HCT116 (cell line): ENCODE data around the gene KIRREL3. TPM values are rescaled to one million over a fixed set of nuclear protein-coding genes. Genes with fewer than 3 reads are reported as not detected.

Experiments
- ATAC-seq: fragments of 200-7000 bp; cut with Tn5 transposase; 2 replicates; pipeline ENCODE4 v1.9.1; 2020; ENCODE audit warnings: mild to moderate bottlenecking, moderate library complexity
- BruUV-seq: library from RNA; stranded (reverse); fragments of 400-500 nt; replicated peaks from 2 replicates; lab custom pipeline; 2021; lab: Mats Ljungman, UMichigan
- CTCF ChIA-PET: fragments of 300-600 bp; sonication (Branson Sonifier 250); formaldehyde crosslinking; loops from one replicate; lab custom pipeline; 2021; ENCODE audit warnings: antibody characterized with exemption; lab: Charles Lee
- POLR2A ChIA-PET: fragments of 300-600, 350-600 bp; sonication (Branson Sonifier 250); formaldehyde crosslinking; loops from one replicate; lab custom pipeline; 2021; ENCODE audit warnings: antibody characterized with exemption; lab: Charles Lee
- RAD21 ChIA-PET, 2 experiments: fragments of 300-600 bp; sonication (Branson Sonifier 250); formaldehyde crosslinking; loops; one replicate each; lab custom pipeline; 2023; ENCODE audit warnings: low total read pairs in 2 of 2; ENCODE audit not compliant: uncharacterized antibody in 2 of 2, unreplicated experiment in 2 of 2, low non-redundant PET in 1 of 2; lab: Charles Lee
- DNase-seq: peaks from one replicate; pipeline ENCODE4 v3.0.0-alpha.2; 2010; ENCODE audit warnings: low read depth, low spot score
- H2AFZ ChIP-seq: fragments of 200-600 bp; shearing (Covaris generic), sonication (generic); 2 replicates; pipeline ENCODE4 v1.6.1; 2017; ENCODE audit warnings: low read depth, mixed run types, mixed read lengths, antibody characterized with exemption, low read length; ENCODE audit not compliant: poor library complexity, severe bottlenecking
- H3K27ac ChIP-seq: 2 replicates; pipeline ENCODE4 v1.5.1; 2012; ENCODE audit warnings: low read depth, low read length
- H3K27me3 ChIP-seq: fragments of 200-600 bp; sonication (generic); 2 replicates; pipeline ENCODE4 v1.6.1; 2016; ENCODE audit warnings: mixed run types, low read length, mixed read lengths; ENCODE audit not compliant: insufficient read depth
- H3K36me3 ChIP-seq, 2 experiments: fragments of 200-500 bp in 1 of 2; fragments of 200-600 bp in 1 of 2; sonication (Bioruptor generic) in 1 of 2; sonication (generic) in 1 of 2; 2 replicates each; pipeline versions ENCODE4 v1.5.1 to v1.6.1; 2014 to 2016; ENCODE audit warnings: low read length in 2 of 2, inconsistent platforms in 1 of 2, mixed read lengths in 1 of 2, mixed run types in 1 of 2; ENCODE audit not compliant: insufficient read depth in 2 of 2, control insufficient read depth in 1 of 2
- H3K4me1 ChIP-seq, 2 experiments: fragments of 200-600 bp in 1 of 2; sonication (generic) in 1 of 2; 2 replicates each; pipeline versions ENCODE4 v1.5.1 to v1.6.1; 2012 to 2017; ENCODE audit warnings: low read length in 2 of 2, inconsistent platforms in 1 of 2, mild to moderate bottlenecking in 1 of 2, mixed read lengths in 1 of 2, mixed run types in 1 of 2, moderate library complexity in 1 of 2; ENCODE audit not compliant: insufficient read depth in 2 of 2, control insufficient read depth in 1 of 2
- H3K4me2 ChIP-seq: fragments of 200-600 bp; sonication (generic); 2 replicates; pipeline ENCODE4 v1.6.1; 2017; ENCODE audit warnings: mixed run types, low read length, mixed read lengths
- H3K4me3 ChIP-seq, 2 experiments: fragments of 200-600 bp in 1 of 2; sonication (generic) in 1 of 2; replicated peaks in 1 of 2; 2 replicates each; pipeline ENCODE4 v1.5.1; 2011 to 2016; ENCODE audit warnings: low read length in 2 of 2, control low read depth in 1 of 2, low read depth in 1 of 2, mild to moderate bottlenecking in 1 of 2, mixed read lengths in 1 of 2, mixed run types in 1 of 2
- H3K79me2 ChIP-seq: fragments of 200-600 bp; sonication (generic); 2 replicates; pipeline ENCODE4 v1.6.1; 2017; ENCODE audit warnings: mild to moderate bottlenecking, mixed run types, low read length, moderate library complexity, mixed read lengths; ENCODE audit not compliant: insufficient read depth
- H3K9ac ChIP-seq: fragments of 200-600 bp; sonication (generic); 2 replicates; pipeline ENCODE4 v1.6.1; 2016; ENCODE audit warnings: low read length, mixed read lengths
- H3K9me2 ChIP-seq: fragments of 200-600 bp; sonication (generic), shearing (Covaris generic); 2 replicates; pipeline ENCODE4 v1.6.1; 2017; ENCODE audit warnings: mixed run types, mild to moderate bottlenecking, moderate library complexity; ENCODE audit not compliant: insufficient read depth
- H3K9me3 ChIP-seq, 2 experiments: fragments of 200-500 bp in 1 of 2; fragments of 200-600 bp in 1 of 2; sonication (Bioruptor generic) in 1 of 2; sonication (generic) in 1 of 2; 2 replicates each; pipeline ENCODE4 v1.6.1; 2014 to 2017; ENCODE audit warnings: low read length in 2 of 2, mixed read lengths in 2 of 2, inconsistent platforms in 1 of 2, low read depth in 1 of 2, mild to moderate bottlenecking in 1 of 2, mixed run types in 1 of 2, moderate library complexity in 1 of 2; ENCODE audit not compliant: control insufficient read depth in 1 of 2, insufficient read depth in 1 of 2
- H4K20me1 ChIP-seq: fragments of 200-600 bp; sonication (generic), shearing (Covaris generic); 2 replicates; pipeline ENCODE4 v1.6.1; 2017; ENCODE audit warnings: mixed run types, mild to moderate bottlenecking, moderate library complexity; ENCODE audit not compliant: insufficient read depth
- CBX3 ChIP-seq: IDR thresholded peaks from 2 replicates; pipeline ENCODE4 v1.6.1; 2012; ENCODE audit warnings: low read depth
- CEBPB ChIP-seq: IDR thresholded peaks from 2 replicates; pipeline ENCODE4 v1.6.1; 2012; ENCODE audit warnings: low read depth
- CTCF ChIP-seq, 3 experiments: fragments of 200-600 bp in 1 of 3; sonication (generic) in 1 of 3; IDR thresholded peaks in 2 of 3; conservative IDR thresholded peaks in 1 of 3; 2 replicates each; pipeline ENCODE4 v1.5.1; 2012 to 2017; ENCODE audit warnings: low read depth in 2 of 3, low read length in 2 of 3, antibody characterized with exemption in 1 of 3, borderline replicate concordance in 1 of 3, control low read depth in 1 of 3, mild to moderate bottlenecking in 1 of 3, mixed read lengths in 1 of 3, mixed run types in 1 of 3, moderate library complexity in 1 of 3; ENCODE audit not compliant: insufficient read depth in 1 of 3
- EZH2 ChIP-seq: fragments of 200-600 bp; sonication (generic); IDR thresholded peaks from 2 replicates; pipeline ENCODE4 v1.6.1; 2017; ENCODE audit warnings: antibody characterized with exemption, mixed run types
- RAD21 ChIP-seq: IDR thresholded peaks from 2 replicates; pipeline ENCODE4 v1.6.1; 2012; ENCODE audit warnings: low read depth, mild to moderate bottlenecking
- SP1 ChIP-seq: IDR thresholded peaks from 2 replicates; pipeline ENCODE4 v1.6.1; 2012; ENCODE audit warnings: low read depth
- SRF ChIP-seq: IDR thresholded peaks from 2 replicates; pipeline ENCODE4 v1.6.1; 2012; ENCODE audit warnings: low read depth
- ZFX ChIP-seq: fragments of 450-650 bp; IDR thresholded peaks from 2 replicates; pipeline ENCODE4 v1.6.1; 2017
- ZNF274 ChIP-seq: fragments of 200-500 bp; sonication (Bioruptor generic); IDR thresholded peaks from 2 replicates; pipeline ENCODE4 v1.6.1; 2014; ENCODE audit warnings: mild to moderate bottlenecking, low read depth, low read length, inconsistent platforms
- intact Hi-C: fragments of 100-400 bp; cut with micrococcal nuclease; formaldehyde crosslinking; loops from 2 replicates; pipeline ENCODE4 v1.10.0; 2022
- total RNA-seq: library from RNA; stranded (reverse); gene quantifications from one replicate; pipeline ENCODE4 v1.2.1, GENCODE V29; 2021; ENCODE audit not compliant: unreplicated experiment
- TF ChIP-seq, protein P1 (sequence below): IDR thresholded peaks from 2 replicates; pipeline ENCODE4 v1.6.1; 2011; ENCODE audit warnings: mild to moderate bottlenecking, low read length, moderate library complexity; ENCODE audit not compliant: insufficient replicate concordance; ENCODE audit errors: extremely low read depth

KIRREL3 gene
- total RNA-seq, 1 experiment from 2014 or later = not detected

GRCh38 chr11:126739499-126740145 lies 260.9 kb downstream of the KIRREL3 start:
- Histone ChIP-seq H2AFZ (no peak overlapping the region), H3K4me2 (no peak overlapping the region), H3K4me1 (no peaks in the 10 kb centered on the region), H3K9me2 (no peaks in the 10 kb centered on the region), H3K4me3 (no peak overlapping the region), H3K27ac (no peak overlapping the region), H3K9ac (no peak overlapping the region), H3K27me3 (peaks cover 58% of the 10 kb centered on the region), H3K9me3 (no peaks in the 10 kb centered on the region), H3K36me3 (no peaks in the 10 kb centered on the region), H4K20me1 (no peaks in the 10 kb centered on the region; the same call in 1 of the 2 replicates), H3K79me2 (no peaks in the 10 kb centered on the region)
- no peak for ATAC-seq
- intact Hi-C loops = no loop called here
- ChIA-PET POLR2A (no interaction called here), CTCF (no interaction called here), RAD21 (no interaction called here)
- TF ChIP-seq CBX3 (no peak), ZNF274 (no peak), SRF (no peak)
- no peak for DNase-seq
- no TSS peak for BruUV-seq

DNA sequence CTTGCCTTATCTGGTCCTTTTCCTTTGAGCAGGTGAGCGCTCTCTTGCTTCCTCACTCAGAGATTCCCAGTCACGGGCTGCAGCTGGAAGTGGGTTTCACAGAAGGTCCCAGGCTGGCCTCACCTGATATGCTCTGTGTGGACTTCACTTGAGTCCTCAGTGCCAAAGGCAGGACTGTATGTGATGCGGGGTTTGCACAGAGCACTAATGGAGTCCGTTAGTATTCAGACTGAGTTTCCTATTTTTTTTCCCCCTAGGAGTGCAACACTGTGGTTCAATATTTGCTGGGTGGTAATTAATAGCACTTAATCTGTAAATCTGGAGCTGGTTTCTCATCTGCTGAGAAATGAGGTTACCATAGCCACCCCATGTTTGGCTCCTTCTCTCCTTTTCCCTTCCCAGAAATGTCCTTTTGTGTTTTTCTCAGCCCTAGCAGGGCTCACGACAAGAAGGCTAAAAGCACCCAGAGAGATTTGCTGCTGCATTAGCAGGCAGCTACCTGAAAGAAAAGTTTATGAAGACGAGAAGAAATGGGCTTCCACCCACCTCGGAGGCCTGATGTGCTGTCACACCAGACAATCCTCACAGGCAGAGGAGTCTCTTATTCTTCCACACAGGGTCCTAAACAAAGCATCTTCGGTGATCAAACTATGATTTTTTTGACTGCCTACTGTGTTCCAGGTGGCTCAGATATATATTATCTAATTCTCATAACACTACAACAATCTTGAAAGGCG lies 262.1 kb downstream of the KIRREL3 start:
- POLR2A ChIA-PET = no interaction called here

More for the DNA sequence above, 262.1 kb downstream of the KIRREL3 start:
- H4K20me1 ChIP-seq = no peaks in the 10 kb centered on the region; the same call in 1 of the 2 replicates
- TF ChIP-seq EZH2 (no peak), CTCF (IDR thresholded peaks at IDR 0.05 in 2 of 3, conservative IDR thresholded peaks at IDR 0.05 in 1 of 3; ENCODE audit: borderline replicate concordance in 1 of 3, insufficient read depth in 1 of 3, low read depth in 2 of 3, low read length in 2 of 3) (no peak), CEBPB (no peak), ZFX (no peak), RAD21 (no peak), SP1 (no peak)
- TF ChIP-seq, protein P1, sequence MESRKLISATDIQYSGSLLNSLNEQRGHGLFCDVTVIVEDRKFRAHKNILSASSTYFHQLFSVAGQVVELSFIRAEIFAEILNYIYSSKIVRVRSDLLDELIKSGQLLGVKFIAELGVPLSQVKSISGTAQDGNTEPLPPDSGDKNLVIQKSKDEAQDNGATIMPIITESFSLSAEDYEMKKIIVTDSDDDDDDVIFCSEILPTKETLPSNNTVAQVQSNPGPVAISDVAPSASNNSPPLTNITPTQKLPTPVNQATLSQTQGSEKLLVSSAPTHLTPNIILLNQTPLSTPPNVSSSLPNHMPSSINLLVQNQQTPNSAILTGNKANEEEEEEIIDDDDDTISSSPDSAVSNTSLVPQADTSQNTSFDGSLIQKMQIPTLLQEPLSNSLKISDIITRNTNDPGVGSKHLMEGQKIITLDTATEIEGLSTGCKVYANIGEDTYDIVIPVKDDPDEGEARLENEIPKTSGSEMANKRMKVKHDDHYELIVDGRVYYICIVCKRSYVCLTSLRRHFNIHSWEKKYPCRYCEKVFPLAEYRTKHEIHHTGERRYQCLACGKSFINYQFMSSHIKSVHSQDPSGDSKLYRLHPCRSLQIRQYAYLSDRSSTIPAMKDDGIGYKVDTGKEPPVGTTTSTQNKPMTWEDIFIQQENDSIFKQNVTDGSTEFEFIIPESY = no peak
- intact Hi-C loops = no loop called here
- H3K27me3 ChIP-seq = peaks cover 66% of the 10 kb centered on the region
- no peak for DNase-seq
- no peak overlapping the region for H3K4me3 ChIP-seq
- no peak overlapping the region for H3K4me2 ChIP-seq
- no peaks in the 10 kb centered on the region for H3K4me1 ChIP-seq
- no peak overlapping the region for H2AFZ ChIP-seq
- no peak overlapping the region for H3K9ac ChIP-seq
- CTCF ChIA-PET = no interaction called here
- BruUV-seq = no TSS peak
- ATAC-seq = no peak
- no peak overlapping the region for H3K27ac ChIP-seq
- H3K9me3 ChIP-seq = no peaks in the 10 kb centered on the region
- RAD21 ChIA-PET = no interaction called here
- H3K9me2 ChIP-seq = no peaks in the 10 kb centered on the region
- no peaks in the 10 kb centered on the region for H3K79me2 ChIP-seq
- H3K36me3 ChIP-seq = no peaks in the 10 kb centered on the region
